K562 (cell line): ENCODE measurements around the gene NENF. TPM values are rescaled to one million over a fixed set of nuclear protein-coding genes. Genes with fewer than 3 reads are reported as not detected.

Experiments
- BACH1 ChIP-seq: fragments of 200-800 bp; sonication (Bioruptor generic); IDR thresholded peaks from 2 replicates; pipeline ENCODE4 v1.6.1; 2016; ENCODE audit warnings: missing genetic modification characterization, missing compliant biosample characterization
- CHCHD3 ChIP-seq: fragments of 250-450 bp; sonication (Bioruptor Pico); IDR thresholded peaks from 2 replicates; pipeline ENCODE4 v2.1.2; 2022; ENCODE audit warnings: mild to moderate bottlenecking
- EGR1 ChIP-seq: fragments of 450-650 bp; conservative IDR thresholded peaks from 2 replicates; pipeline ENCODE4 v1.6.1; 2017; ENCODE audit warnings: mild to moderate bottlenecking
- ELK3 ChIP-seq: fragments of 450-650 bp; formaldehyde crosslinking; IDR thresholded peaks from 2 replicates; pipeline ENCODE4 v1.4.0; 2020; ENCODE audit warnings: mild to moderate bottlenecking
- GATAD2A ChIP-seq: fragments of 450-650 bp; IDR thresholded peaks from 2 replicates; pipeline ENCODE4 v1.6.1; 2017
- KLF16 ChIP-seq: IDR thresholded peaks from 2 replicates; pipeline ENCODE4 v1.6.1; 2016; ENCODE audit warnings: antibody characterized with exemption
- LCOR ChIP-seq: sonication (generic); formaldehyde crosslinking; IDR thresholded peaks from 2 replicates; pipeline ENCODE4 v1.8.0; 2022; ENCODE audit warnings: mild to moderate bottlenecking, missing genetic modification reagents
- MYC ChIP-seq, 2 experiments: fragments of 250-450 bp in 1 of 2; sonication (Bioruptor Pico) in 1 of 2; IDR thresholded peaks; 2 replicates each; pipeline versions ENCODE4 v1.5.1 to v1.6.1; 2012 to 2021; ENCODE audit warnings: low read depth in 2 of 2, borderline replicate concordance in 1 of 2, improper control_type of control experiment in 1 of 2, low read length in 1 of 2, mild to moderate bottlenecking in 1 of 2, moderate library complexity in 1 of 2
- PCBP2 ChIP-seq: fragments of 200-400 bp; formaldehyde crosslinking; IDR thresholded peaks from 2 replicates; pipeline ENCODE4 v1.6.1; 2018; ENCODE audit warnings: low read length, low read depth, mild to moderate bottlenecking, moderate library complexity; ENCODE audit not compliant: poor library complexity, severe bottlenecking
- SAFB2 ChIP-seq: fragments of 200-400 bp; formaldehyde crosslinking; IDR thresholded peaks from 2 replicates; pipeline ENCODE4 v1.6.1; 2018; ENCODE audit warnings: borderline replicate concordance, low read length, low read depth, moderate library complexity; ENCODE audit not compliant: severe bottlenecking
- SETDB1 ChIP-seq: IDR thresholded peaks from one replicate; pipeline ENCODE4 v1.6.1; 2012; ENCODE audit warnings: low read length, control low read depth, inconsistent platforms
- SMARCA4 ChIP-seq: fragments of 450-650 bp; IDR thresholded peaks from 2 replicates; pipeline ENCODE4 v1.6.1; 2016
- TEAD1 ChIP-seq, 2 experiments: fragments of 450-650 bp in 1 of 2; sonication (generic) in 1 of 2; formaldehyde crosslinking; IDR thresholded peaks; 2 replicates each; pipeline versions ENCODE4 v1.4.0 to v1.8.0; 2020 to 2022; ENCODE audit warnings: mild to moderate bottlenecking in 2 of 2, missing genetic modification reagents in 1 of 2
- ZBTB1 ChIP-seq: sonication (generic); formaldehyde crosslinking; IDR thresholded peaks from 2 replicates; pipeline ENCODE4 v1.8.1; 2023; ENCODE audit warnings: missing genetic modification reagents, low read depth, mild to moderate bottlenecking, borderline replicate concordance
- ZC3H8 ChIP-seq: fragments of 450-650 bp; IDR thresholded peaks from 2 replicates; pipeline ENCODE4 v1.6.1; 2017
- ZFPM2 ChIP-seq: fragments of 250-450 bp; sonication (Bioruptor Pico); IDR thresholded peaks from 2 replicates; pipeline ENCODE4 v1.5.1; 2022; ENCODE audit warnings: mild to moderate bottlenecking
- ZNF197 ChIP-seq: fragments of 200-800 bp; sonication (Bioruptor generic); IDR thresholded peaks from 2 replicates; pipeline ENCODE4 v1.6.1; 2016; ENCODE audit warnings: low read depth, missing genetic modification characterization, missing compliant biosample characterization
- ZNF277 ChIP-seq: fragments of 250-450 bp; sonication (Bioruptor Pico); IDR thresholded peaks from 2 replicates; pipeline ENCODE4 v1.8.0; 2022; ENCODE audit warnings: inconsistent platforms, mild to moderate bottlenecking, moderate library complexity, borderline replicate concordance
- ZNF586 ChIP-seq: fragments of 450-650 bp; formaldehyde crosslinking; conservative IDR thresholded peaks from 2 replicates; pipeline ENCODE4 v1.4.0; 2020; ENCODE audit warnings: mild to moderate bottlenecking, moderate library complexity
- polyA plus RNA-seq, 8 experiments: library from polyadenylated mRNA; depleted of rRNA in 4 of 8; stranded (reverse) in 5 of 8; unstranded in 3 of 8; fragments of >200 nt; fragmentation: Nextera tagmentation in 2 of 8; fragmentation: Illumina TruSeq in 1 of 8; extraction: Ambion mirVana in 2 of 8; extraction: Trizol in 1 of 8; gene quantifications; 2 replicates each; pipeline versions ENCODE4 v1.2.1 to v1.2.3, GENCODE V29; 2011 to 2014; ENCODE audit warnings: inconsistent platforms in 1 of 8, missing spikeins in 1 of 8
- total RNA-seq, 7 experiments: library from RNA; depleted of rRNA in 6 of 7; stranded (reverse); fragments of >200 nt in 6 of 7; fragmentation: Illumina TruSeq in 2 of 7; extraction: Trizol in 2 of 7; gene quantifications; 2 replicates each; pipeline versions ENCODE4 v1.2.1 to v1.2.3, GENCODE V29; 2011 to 2021; ENCODE audit warnings: low replicate concordance in 1 of 7
- TF ChIP-seq, protein P1 (sequence below): fragments of 450-650 bp; IDR thresholded peaks from 2 replicates; pipeline ENCODE4 v1.6.1; 2016; ENCODE audit warnings: mild to moderate bottlenecking
- TF ChIP-seq, protein P2 (sequence below): fragments of 250-450 bp; sonication (Bioruptor Pico); IDR thresholded peaks from 2 replicates; pipeline ENCODE4 v1.4.0; 2020; ENCODE audit warnings: mild to moderate bottlenecking, moderate library complexity
- TF ChIP-seq, protein P3 (sequence below): conservative IDR thresholded peaks from 2 replicates; pipeline ENCODE4 v1.6.1; 2011; ENCODE audit warnings: low read depth, mild to moderate bottlenecking, low read length; ENCODE audit not compliant: control insufficient read depth

The NENF gene
- total and polyA plus RNA-seq, 9 of the 15 experiments (the other 6 are each of a cell fraction or from before 2014, with no cell fraction given), result 6.1 to 100 (median 72.8) TPM

DNA sequence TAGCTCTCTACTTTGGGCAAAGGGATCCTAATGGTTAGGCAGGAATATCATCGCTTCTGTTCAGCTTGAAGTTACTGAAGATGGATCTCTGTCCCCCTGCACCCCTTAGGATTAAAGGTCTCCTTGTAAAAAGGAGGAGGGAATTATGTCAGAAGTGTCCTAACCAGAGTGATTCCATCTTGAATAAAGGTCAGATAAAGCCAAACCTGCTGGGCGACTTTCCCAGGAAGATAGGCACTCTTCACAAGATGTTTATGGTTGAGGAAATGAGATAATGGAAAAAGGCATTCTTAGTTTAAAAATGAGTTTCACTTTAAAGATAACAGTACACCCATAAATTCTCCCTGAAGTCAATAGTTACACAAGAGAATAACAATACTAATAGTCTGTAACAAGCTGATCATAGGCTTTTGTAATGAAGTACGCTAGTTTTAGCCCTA, 1.7 kb upstream of the NENF start (continued):
- peak; percentile 92 for TF ChIP-seq ELK3 (CRISPR knock-in tag)
- no peak for TF ChIP-seq ZNF277
- peak; percentile 85; the same call in 1 of the 2 replicates for TF ChIP-seq SMARCA4
- TF ChIP-seq ZFPM2 (CRISPR knock-in tag), result 0 out of 2 replicates have a peak, but pooled peaks have one; percentile 51
- TF ChIP-seq CHCHD3 (CRISPR knock-in tag), result no peak
- TF ChIP-seq, protein P1, sequence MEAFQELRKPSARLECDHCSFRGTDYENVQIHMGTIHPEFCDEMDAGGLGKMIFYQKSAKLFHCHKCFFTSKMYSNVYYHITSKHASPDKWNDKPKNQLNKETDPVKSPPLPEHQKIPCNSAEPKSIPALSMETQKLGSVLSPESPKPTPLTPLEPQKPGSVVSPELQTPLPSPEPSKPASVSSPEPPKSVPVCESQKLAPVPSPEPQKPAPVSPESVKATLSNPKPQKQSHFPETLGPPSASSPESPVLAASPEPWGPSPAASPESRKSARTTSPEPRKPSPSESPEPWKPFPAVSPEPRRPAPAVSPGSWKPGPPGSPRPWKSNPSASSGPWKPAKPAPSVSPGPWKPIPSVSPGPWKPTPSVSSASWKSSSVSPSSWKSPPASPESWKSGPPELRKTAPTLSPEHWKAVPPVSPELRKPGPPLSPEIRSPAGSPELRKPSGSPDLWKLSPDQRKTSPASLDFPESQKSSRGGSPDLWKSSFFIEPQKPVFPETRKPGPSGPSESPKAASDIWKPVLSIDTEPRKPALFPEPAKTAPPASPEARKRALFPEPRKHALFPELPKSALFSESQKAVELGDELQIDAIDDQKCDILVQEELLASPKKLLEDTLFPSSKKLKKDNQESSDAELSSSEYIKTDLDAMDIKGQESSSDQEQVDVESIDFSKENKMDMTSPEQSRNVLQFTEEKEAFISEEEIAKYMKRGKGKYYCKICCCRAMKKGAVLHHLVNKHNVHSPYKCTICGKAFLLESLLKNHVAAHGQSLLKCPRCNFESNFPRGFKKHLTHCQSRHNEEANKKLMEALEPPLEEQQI, result peak; percentile 49; the same call in 1 of the 2 replicates
- peak; percentile 74; the same call in 1 of the 2 replicates for TF ChIP-seq ZNF197
- 0 out of 2 replicates have a peak, but pooled peaks have one; percentile 57 for TF ChIP-seq ZNF586
- TF ChIP-seq, protein P2, sequence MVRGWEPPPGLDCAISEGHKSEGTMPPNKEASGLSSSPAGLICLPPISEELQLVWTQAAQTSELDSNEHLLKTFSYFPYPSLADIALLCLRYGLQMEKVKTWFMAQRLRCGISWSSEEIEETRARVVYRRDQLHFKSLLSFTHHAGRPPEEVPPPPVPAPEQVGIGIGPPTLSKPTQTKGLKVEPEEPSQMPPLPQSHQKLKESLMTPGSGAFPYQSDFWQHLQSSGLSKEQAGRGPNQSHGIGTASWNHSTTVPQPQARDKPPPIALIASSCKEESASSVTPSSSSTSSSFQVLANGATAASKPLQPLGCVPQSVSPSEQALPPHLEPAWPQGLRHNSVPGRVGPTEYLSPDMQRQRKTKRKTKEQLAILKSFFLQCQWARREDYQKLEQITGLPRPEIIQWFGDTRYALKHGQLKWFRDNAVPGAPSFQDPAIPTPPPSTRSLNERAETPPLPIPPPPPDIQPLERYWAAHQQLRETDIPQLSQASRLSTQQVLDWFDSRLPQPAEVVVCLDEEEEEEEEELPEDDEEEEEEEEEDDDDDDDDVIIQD (CRISPR knock-in tag), result peak; percentile 91; the same call in 1 of the 2 replicates
- no peak for TF ChIP-seq SETDB1
- TF ChIP-seq SAFB2, result no peak
- no peak for TF ChIP-seq PCBP2
- no peak for TF ChIP-seq ZC3H8
- no peak for TF ChIP-seq LCOR
- TF ChIP-seq, protein P3, sequence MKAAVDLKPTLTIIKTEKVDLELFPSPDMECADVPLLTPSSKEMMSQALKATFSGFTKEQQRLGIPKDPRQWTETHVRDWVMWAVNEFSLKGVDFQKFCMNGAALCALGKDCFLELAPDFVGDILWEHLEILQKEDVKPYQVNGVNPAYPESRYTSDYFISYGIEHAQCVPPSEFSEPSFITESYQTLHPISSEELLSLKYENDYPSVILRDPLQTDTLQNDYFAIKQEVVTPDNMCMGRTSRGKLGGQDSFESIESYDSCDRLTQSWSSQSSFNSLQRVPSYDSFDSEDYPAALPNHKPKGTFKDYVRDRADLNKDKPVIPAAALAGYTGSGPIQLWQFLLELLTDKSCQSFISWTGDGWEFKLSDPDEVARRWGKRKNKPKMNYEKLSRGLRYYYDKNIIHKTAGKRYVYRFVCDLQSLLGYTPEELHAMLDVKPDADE, result no peak
- peak in 1 of 2 experiments; percentile 97; a peak in 2 of 4 replicates for TF ChIP-seq TEAD1 (CRISPR knock-in tag; IDR thresholded peaks at IDR 0.05)
- peak; percentile 77 for TF ChIP-seq KLF16
- TF ChIP-seq ZBTB1 (CRISPR knock-in tag), result no peak
- TF ChIP-seq BACH1 (tag), result peak; percentile 78
- TF ChIP-seq GATAD2A, result peak; percentile 60; the same call in 1 of the 2 replicates
- TF ChIP-seq MYC (IDR thresholded peaks at IDR 0.05; ENCODE audit: low read depth, low read length), result no peak
- peak; percentile 80 for TF ChIP-seq MYC (CRISPR knock-in tag; IDR thresholded peaks at IDR 0.05; ENCODE audit: borderline replicate concordance, low read depth)
- TF ChIP-seq EGR1, result no peak
